MM.1S (cell line): ENCODE results near the gene JDP2.

Experiments
- CTCF ChIP-seq: fragments of 300-600 bp; sonication (generic); IDR thresholded peaks from 2 replicates; pipeline ENCODE4 v1.5.1; 2016; ENCODE audit warnings: antibody characterized with exemption, low read length, mixed read lengths
- EZH2phosphoT487 ChIP-seq: fragments of 300-600 bp; sonication (generic); IDR thresholded peaks from 2 replicates; pipeline ENCODE4 v1.6.1; 2018; ENCODE audit warnings: antibody characterized with exemption, low read length

- no peak for TF ChIP-seq CTCF
- no peak for TF ChIP-seq EZH2phosphoT487
These were observed 65.2 kb downstream of the JDP2 start for GRCh38 chr14:75492832-75493591.
